Caco-2 (cell line): ENCODE results near the gene ZFPL1. TPM values are rescaled to one million over a fixed set of nuclear protein-coding genes. Genes with fewer than 3 reads are reported as not detected.
A peak's percentile ranks its signal among the peaks of the same experiment; 100 is the strongest.

Experiments used
- BruUV-seq: library from RNA; stranded (reverse); fragments of 400-500 nt; replicated peaks from 2 replicates; lab custom pipeline; 2021; lab: Mats Ljungman, UMichigan
- CTCF ChIA-PET: fragments of 300-600 bp; sonication (Branson Sonifier 250); formaldehyde crosslinking; loops from one replicate; lab custom pipeline; 2022; ENCODE audit warnings: antibody characterized with exemption; lab: Charles Lee
- POLR2A ChIA-PET: fragments of 300-600 bp; sonication (Branson Sonifier 250); formaldehyde crosslinking; loops from one replicate; lab custom pipeline; 2022; ENCODE audit warnings: antibody characterized with exemption; lab: Charles Lee
- DNase-seq, 2 experiments: peaks; one replicate each; pipeline versions ENCODE4 v3.0.0 to v3.0.0-alpha.2; 2020 to 2022
- H3K27me3 ChIP-seq: replicated peaks from 2 replicates; pipeline ENCODE4 v1.6.0; 2011; ENCODE audit warnings: low read length; ENCODE audit not compliant: control insufficient read depth, insufficient read depth
- H3K36me3 ChIP-seq: 2 replicates; pipeline ENCODE4 v1.5.1; 2011; ENCODE audit warnings: low read length; ENCODE audit not compliant: control insufficient read depth, insufficient read depth
- H3K4me1 ChIP-seq: fragments of 250-450 bp; sonication (Bioruptor Pico); 2 replicates; pipeline ENCODE4 v1.5.1; 2020; ENCODE audit warnings: mild to moderate bottlenecking
- H3K4me3 ChIP-seq: 2 replicates; pipeline ENCODE4 v1.5.1; 2011; ENCODE audit warnings: low read depth, mild to moderate bottlenecking, control low read depth, low read length
- H3K9me3 ChIP-seq: fragments of 250-450 bp; sonication (Bioruptor Pico); 2 replicates; pipeline ENCODE4 v1.5.1; 2020; ENCODE audit warnings: mild to moderate bottlenecking, moderate library complexity
- H3K27ac Mint-ChIP-seq: one replicate; pipeline ENCODE4 v1.8.0; 2022; ENCODE audit warnings: mixed read lengths; ENCODE audit not compliant: unreplicated experiment
- H3K27me3 Mint-ChIP-seq: one replicate; pipeline ENCODE4 v1.8.0; 2022; ENCODE audit warnings: mixed read lengths; ENCODE audit not compliant: insufficient read depth, unreplicated experiment
- H3K36me3 Mint-ChIP-seq: one replicate; pipeline ENCODE4 v1.8.0; 2022; ENCODE audit warnings: mild to moderate bottlenecking, mixed read lengths; ENCODE audit not compliant: insufficient read depth, unreplicated experiment
- H3K4me1 Mint-ChIP-seq: one replicate; pipeline ENCODE4 v1.8.0; 2022; ENCODE audit warnings: low read depth, mixed read lengths; ENCODE audit not compliant: unreplicated experiment
- H3K4me3 Mint-ChIP-seq: one replicate; pipeline ENCODE4 v1.8.0; 2022; ENCODE audit warnings: mild to moderate bottlenecking, moderate library complexity, mixed read lengths; ENCODE audit not compliant: unreplicated experiment
- H3K9me3 Mint-ChIP-seq: one replicate; pipeline ENCODE4 v1.8.0; 2022; ENCODE audit warnings: mixed read lengths; ENCODE audit not compliant: unreplicated experiment
- intact Hi-C: fragments of 100-400 bp; cut with micrococcal nuclease; formaldehyde crosslinking; loops from one replicate; pipeline ENCODE4 v1.10.0; 2022; ENCODE audit not compliant: unreplicated experiment
- total RNA-seq: library from RNA; stranded (reverse); gene quantifications from 2 replicates; pipeline ENCODE4 v1.2.3, GENCODE V29; 2022
- TF ChIP-seq, protein P1 (sequence below), 2 experiments: fragments of 200-600 bp in 1 of 2; IDR thresholded peaks; 1 replicate in 1 of 2; 2 replicates in 1 of 2; pipeline versions ENCODE4 v1.5.1 to v1.8.0; 2011 to 2022; ENCODE audit warnings: antibody characterized with exemption in 1 of 2, control low read depth in 1 of 2, inconsistent platforms in 1 of 2, low read depth in 1 of 2, low read length in 1 of 2, mild to moderate bottlenecking in 1 of 2, moderate library complexity in 1 of 2; ENCODE audit not compliant: insufficient read depth in 1 of 2, severe bottlenecking in 1 of 2, unreplicated experiment in 1 of 2

Gene ZFPL1
- total RNA-seq, 1 experiment from 2014 or later, result 46.0 TPM

- Mint-ChIP-seq H3K4me3 (no peak overlapping the region), H3K4me1 (no peaks in the 10 kb centered on the region), H3K27ac (no peak overlapping the region), H3K27me3 (no peaks in the 10 kb centered on the region), H3K36me3 (peaks cover 70% of the 10 kb centered on the region), H3K9me3 (no peaks in the 10 kb centered on the region)
- no peaks in the 10 kb centered on the region for H3K9me3 ChIP-seq
- peaks cover 7% of the 10 kb centered on the region for H3K4me1 ChIP-seq
- TF ChIP-seq, protein P1, sequence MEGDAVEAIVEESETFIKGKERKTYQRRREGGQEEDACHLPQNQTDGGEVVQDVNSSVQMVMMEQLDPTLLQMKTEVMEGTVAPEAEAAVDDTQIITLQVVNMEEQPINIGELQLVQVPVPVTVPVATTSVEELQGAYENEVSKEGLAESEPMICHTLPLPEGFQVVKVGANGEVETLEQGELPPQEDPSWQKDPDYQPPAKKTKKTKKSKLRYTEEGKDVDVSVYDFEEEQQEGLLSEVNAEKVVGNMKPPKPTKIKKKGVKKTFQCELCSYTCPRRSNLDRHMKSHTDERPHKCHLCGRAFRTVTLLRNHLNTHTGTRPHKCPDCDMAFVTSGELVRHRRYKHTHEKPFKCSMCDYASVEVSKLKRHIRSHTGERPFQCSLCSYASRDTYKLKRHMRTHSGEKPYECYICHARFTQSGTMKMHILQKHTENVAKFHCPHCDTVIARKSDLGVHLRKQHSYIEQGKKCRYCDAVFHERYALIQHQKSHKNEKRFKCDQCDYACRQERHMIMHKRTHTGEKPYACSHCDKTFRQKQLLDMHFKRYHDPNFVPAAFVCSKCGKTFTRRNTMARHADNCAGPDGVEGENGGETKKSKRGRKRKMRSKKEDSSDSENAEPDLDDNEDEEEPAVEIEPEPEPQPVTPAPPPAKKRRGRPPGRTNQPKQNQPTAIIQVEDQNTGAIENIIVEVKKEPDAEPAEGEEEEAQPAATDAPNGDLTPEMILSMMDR (IDR thresholded peaks at IDR 0.05; ENCODE audit: insufficient read depth in 1 of 2, low read depth in 1 of 2, low read length in 1 of 2, severe bottlenecking in 1 of 2, unreplicated experiment in 1 of 2), result no peak
- H3K36me3 ChIP-seq, result peaks cover 10% of the 10 kb centered on the region
- no peaks in the 10 kb centered on the region for H3K27me3 ChIP-seq
- H3K4me3 ChIP-seq, result no peak overlapping the region
- no TSS peak for BruUV-seq
- CTCF ChIA-PET, result interaction anchor here (0.6 to 0.8 kb wide), 2 partner anchors 527 to 1153 kb away, joined by 3 read pairs; no protein-coding TSS in a partner anchor
- POLR2A ChIA-PET, result no interaction called here
- intact Hi-C loops, result no loop called here
- no peak for DNase-seq
Observed at GRCh38 chr11:65127473-65128181, 43.6 kb downstream of the ZFPL1 start.

DNA sequence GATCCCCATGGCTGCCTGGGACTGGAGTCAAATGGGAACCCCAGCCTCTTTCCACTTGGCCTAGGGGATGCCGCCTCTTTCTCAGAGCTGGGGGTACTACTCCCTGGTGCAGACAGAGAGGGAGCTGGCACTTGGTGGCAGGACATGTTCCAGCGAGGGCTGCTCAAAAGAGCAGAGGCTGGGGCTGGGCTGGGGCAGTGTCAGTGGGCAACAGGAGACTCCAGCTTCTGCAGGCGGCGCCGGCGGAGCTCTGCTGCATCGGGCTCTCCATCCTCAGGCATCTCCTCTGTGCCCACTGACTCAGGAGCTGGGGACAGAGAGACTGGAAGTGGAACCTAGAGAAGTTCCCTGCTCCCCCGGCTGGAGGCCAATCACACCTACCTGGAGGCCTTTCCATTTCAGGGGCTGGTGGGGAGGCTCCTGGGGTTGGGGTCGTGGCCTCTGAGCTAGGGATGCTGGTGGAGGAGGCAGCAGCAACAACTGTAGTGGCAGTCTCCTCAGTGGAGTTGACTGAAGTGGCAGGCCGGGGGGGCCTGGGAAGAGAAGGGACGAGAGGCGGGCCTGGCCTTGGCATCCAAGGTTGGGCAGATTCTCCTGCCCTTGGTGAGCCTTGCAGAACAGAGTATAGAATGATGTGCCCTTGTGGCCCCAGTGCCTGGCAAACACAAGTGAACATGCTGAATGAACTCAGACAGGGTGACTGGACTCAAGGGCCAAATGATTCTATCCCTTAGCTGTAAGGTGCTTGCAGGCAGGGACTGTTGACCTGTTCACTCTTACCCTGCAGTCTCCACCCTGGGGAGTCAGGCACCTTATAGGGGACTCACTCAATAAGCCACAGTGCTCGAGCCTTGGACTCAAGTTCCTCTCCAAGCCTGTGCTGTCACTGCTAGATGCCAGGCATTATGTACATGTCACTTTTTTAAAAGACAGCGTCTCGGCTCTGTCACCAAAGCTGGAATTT, 44.4 kb downstream of the ZFPL1 start:
- Mint-ChIP-seq H3K4me3 (no peak overlapping the region), H3K27me3 (no peaks in the 10 kb centered on the region), H3K4me1 (no peaks in the 10 kb centered on the region), H3K27ac (no peak overlapping the region), H3K36me3 (peaks cover 74% of the 10 kb centered on the region), H3K9me3 (no peaks in the 10 kb centered on the region)
- intact Hi-C loops, result no loop called here
- BruUV-seq, result no TSS peak
- DNase-seq, result peak in 1 of 2 experiments; percentile 32
- peaks cover 10% of the 10 kb centered on the region for H3K36me3 ChIP-seq
- ChIA-PET POLR2A (no interaction called here), CTCF (interaction anchor here (0.6 to 1.2 kb wide), 3 partner anchors 18 to 1152 kb away, joined by 3 read pairs; no protein-coding TSS in a partner anchor)
- H3K4me3 ChIP-seq, result no peak overlapping the region
- TF ChIP-seq, protein P1 (IDR thresholded peaks at IDR 0.05; ENCODE audit: insufficient read depth in 1 of 2, low read depth in 1 of 2, low read length in 1 of 2, severe bottlenecking in 1 of 2, unreplicated experiment in 1 of 2), result no peak
- H3K27me3 ChIP-seq, result no peaks in the 10 kb centered on the region
- 0 out of 2 replicates have a peak, but pooled peaks cover 5% of the 10 kb centered on the region for H3K4me1 ChIP-seq
- H3K9me3 ChIP-seq, result no peaks in the 10 kb centered on the region
